ENCODE results near the gene ADARB2. TPM values are rescaled to one million over a fixed set of nuclear protein-coding genes. Genes with fewer than 3 reads are reported as not detected.
A peak's percentile ranks its signal among the peaks of the same experiment; 100 is the strongest.

ADARB2 gene
- total and polyA plus RNA-seq, 2 experiments from 2014 or later = 2.0 to 5.0 TPM

DNA sequence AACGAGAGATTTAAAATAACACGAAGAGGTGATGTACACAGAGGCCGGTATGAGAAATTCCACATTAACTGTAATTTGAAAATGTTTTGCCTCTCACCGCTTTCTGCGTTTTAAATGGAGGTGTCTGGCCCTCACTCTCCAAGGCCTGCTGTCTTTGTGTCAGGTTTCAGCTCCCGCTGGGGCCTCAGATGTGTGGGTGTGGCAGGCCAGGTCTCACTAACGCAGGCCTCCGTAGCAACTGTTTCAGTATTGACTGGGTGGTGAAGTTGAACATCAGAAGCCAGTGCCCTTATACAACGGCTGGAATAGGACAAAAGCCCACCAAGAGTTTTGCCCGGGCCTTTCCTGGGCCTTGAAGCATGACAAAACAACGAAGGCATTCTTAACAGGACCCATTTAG is 303.1 kb downstream of the ADARB2 start:
- ATAC-seq (peak; percentile 97), DNase-seq (ENCODE audit: low spot score) (peak; percentile 53)
- Mint-ChIP-seq H3K4me3 (no peak overlapping the region), H3K27ac (no peak overlapping the region), H3K4me1 (peaks cover 31% of the 10 kb centered on the region), H3K36me3 (ENCODE audit: low read depth) (0 out of 3 replicates have a peak, but pooled peaks cover 3% of the 10 kb centered on the region), H3K9me3 (peaks cover 18% of the 10 kb centered on the region), H3K27me3 (ENCODE audit: insufficient read depth, low read depth, poor library complexity) (peaks cover 1% of the 10 kb centered on the region)
- Histone ChIP-seq H3K27ac (ENCODE audit: low read depth) (no peak overlapping the region), H4K20me1 (replicated peaks; ENCODE audit: insufficient read depth) (no peaks in the 10 kb centered on the region), H3K4me3 (no peak overlapping the region), H3K79me2 (replicated peaks; ENCODE audit: insufficient read depth) (no peaks in the 10 kb centered on the region), H3K4me2 (no peak overlapping the region), H3K4me1 (ENCODE audit: insufficient read depth) (peaks cover 11% of the 10 kb centered on the region), H2AFZ (no peak overlapping the region), H3F3A (replicated peaks; ENCODE audit: low read depth) (no peaks in the 10 kb centered on the region), H3K9me2 (ENCODE audit: insufficient read depth) (no peaks in the 10 kb centered on the region), H3K36me3 (ENCODE audit: insufficient read depth) (no peaks in the 10 kb centered on the region; the same call in 1 of the 2 replicates), H3K27me3 (ENCODE audit: insufficient read depth) (no peaks in the 10 kb centered on the region)
- TF ChIP-seq ZNF114 (CRISPR knock-in tag; IDR thresholded peaks at IDR 0.05) (no peak), JUNB (IDR thresholded peaks at IDR 0.05; ENCODE audit: unreplicated experiment) (no peak), EZH2 (IDR thresholded peaks at IDR 0.05; ENCODE audit: low read depth, unreplicated experiment) (no peak), EZH2phosphoT487 (IDR thresholded peaks at IDR 0.05; ENCODE audit: unreplicated experiment) (no peak), ZNF331 (CRISPR knock-in tag; IDR thresholded peaks at IDR 0.05; ENCODE audit: low read depth) (no peak), STAT1 (IDR thresholded peaks at IDR 0.05; ENCODE audit: unreplicated experiment) (no peak), NANOG (IDR thresholded peaks at IDR 0.05; ENCODE audit: borderline replicate concordance) (no peak), POLR2AphosphoS5 (IDR thresholded peaks at IDR 0.05; ENCODE audit: low read depth) (no peak), CREB1 (CRISPR knock-in tag; IDR thresholded peaks at IDR 0.05; ENCODE audit: low read depth) (no peak)
- TF ChIP-seq, protein P1, sequence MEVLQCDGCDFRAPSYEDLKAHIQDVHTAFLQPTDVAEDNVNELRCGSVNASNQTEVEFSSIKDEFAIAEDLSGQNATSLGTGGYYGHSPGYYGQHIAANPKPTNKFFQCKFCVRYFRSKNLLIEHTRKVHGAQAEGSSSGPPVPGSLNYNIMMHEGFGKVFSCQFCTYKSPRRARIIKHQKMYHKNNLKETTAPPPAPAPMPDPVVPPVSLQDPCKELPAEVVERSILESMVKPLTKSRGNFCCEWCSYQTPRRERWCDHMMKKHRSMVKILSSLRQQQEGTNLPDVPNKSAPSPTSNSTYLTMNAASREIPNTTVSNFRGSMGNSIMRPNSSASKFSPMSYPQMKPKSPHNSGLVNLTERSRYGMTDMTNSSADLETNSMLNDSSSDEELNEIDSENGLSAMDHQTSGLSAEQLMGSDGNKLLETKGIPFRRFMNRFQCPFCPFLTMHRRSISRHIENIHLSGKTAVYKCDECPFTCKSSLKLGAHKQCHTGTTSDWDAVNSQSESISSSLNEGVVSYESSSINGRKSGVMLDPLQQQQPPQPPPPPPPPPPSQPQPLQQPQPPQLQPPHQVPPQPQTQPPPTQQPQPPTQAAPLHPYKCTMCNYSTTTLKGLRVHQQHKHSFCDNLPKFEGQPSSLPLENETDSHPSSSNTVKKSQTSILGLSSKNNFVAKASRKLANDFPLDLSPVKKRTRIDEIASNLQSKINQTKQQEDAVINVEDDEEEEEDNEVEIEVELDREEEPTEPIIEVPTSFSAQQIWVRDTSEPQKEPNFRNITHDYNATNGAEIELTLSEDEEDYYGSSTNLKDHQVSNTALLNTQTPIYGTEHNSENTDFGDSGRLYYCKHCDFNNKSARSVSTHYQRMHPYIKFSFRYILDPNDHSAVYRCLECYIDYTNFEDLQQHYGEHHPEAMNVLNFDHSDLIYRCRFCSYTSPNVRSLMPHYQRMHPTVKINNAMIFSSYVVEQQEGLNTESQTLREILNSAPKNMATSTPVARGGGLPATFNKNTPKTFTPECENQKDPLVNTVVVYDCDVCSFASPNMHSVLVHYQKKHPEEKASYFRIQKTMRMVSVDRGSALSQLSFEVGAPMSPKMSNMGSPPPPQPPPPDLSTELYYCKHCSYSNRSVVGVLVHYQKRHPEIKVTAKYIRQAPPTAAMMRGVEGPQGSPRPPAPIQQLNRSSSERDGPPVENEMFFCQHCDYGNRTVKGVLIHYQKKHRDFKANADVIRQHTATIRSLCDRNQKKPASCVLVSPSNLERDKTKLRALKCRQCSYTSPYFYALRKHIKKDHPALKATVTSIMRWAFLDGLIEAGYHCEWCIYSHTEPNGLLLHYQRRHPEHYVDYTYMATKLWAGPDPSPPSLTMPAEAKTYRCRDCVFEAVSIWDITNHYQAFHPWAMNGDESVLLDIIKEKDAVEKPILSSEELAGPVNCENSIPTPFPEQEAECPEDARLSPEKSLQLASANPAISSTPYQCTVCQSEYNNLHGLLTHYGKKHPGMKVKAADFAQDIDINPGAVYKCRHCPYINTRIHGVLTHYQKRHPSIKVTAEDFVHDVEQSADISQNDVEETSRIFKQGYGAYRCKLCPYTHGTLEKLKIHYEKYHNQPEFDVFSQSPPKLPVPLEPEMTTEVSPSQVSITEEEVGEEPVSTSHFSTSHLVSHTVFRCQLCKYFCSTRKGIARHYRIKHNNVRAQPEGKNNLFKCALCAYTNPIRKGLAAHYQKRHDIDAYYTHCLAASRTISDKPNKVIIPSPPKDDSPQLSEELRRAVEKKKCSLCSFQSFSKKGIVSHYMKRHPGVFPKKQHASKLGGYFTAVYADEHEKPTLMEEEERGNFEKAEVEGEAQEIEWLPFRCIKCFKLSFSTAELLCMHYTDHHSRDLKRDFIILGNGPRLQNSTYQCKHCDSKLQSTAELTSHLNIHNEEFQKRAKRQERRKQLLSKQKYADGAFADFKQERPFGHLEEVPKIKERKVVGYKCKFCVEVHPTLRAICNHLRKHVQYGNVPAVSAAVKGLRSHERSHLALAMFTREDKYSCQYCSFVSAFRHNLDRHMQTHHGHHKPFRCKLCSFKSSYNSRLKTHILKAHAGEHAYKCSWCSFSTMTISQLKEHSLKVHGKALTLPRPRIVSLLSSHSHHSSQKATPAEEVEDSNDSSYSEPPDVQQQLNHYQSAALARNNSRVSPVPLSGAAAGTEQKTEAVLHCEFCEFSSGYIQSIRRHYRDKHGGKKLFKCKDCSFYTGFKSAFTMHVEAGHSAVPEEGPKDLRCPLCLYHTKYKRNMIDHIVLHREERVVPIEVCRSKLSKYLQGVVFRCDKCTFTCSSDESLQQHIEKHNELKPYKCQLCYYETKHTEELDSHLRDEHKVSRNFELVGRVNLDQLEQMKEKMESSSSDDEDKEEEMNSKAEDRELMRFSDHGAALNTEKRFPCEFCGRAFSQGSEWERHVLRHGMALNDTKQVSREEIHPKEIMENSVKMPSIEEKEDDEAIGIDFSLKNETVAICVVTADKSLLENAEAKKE (CRISPR knock-in tag; IDR thresholded peaks at IDR 0.05) = no peak
- TF ChIP-seq, protein P2, sequence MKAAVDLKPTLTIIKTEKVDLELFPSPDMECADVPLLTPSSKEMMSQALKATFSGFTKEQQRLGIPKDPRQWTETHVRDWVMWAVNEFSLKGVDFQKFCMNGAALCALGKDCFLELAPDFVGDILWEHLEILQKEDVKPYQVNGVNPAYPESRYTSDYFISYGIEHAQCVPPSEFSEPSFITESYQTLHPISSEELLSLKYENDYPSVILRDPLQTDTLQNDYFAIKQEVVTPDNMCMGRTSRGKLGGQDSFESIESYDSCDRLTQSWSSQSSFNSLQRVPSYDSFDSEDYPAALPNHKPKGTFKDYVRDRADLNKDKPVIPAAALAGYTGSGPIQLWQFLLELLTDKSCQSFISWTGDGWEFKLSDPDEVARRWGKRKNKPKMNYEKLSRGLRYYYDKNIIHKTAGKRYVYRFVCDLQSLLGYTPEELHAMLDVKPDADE (IDR thresholded peaks at IDR 0.05) = no peak
- TF ChIP-seq, protein P3, sequence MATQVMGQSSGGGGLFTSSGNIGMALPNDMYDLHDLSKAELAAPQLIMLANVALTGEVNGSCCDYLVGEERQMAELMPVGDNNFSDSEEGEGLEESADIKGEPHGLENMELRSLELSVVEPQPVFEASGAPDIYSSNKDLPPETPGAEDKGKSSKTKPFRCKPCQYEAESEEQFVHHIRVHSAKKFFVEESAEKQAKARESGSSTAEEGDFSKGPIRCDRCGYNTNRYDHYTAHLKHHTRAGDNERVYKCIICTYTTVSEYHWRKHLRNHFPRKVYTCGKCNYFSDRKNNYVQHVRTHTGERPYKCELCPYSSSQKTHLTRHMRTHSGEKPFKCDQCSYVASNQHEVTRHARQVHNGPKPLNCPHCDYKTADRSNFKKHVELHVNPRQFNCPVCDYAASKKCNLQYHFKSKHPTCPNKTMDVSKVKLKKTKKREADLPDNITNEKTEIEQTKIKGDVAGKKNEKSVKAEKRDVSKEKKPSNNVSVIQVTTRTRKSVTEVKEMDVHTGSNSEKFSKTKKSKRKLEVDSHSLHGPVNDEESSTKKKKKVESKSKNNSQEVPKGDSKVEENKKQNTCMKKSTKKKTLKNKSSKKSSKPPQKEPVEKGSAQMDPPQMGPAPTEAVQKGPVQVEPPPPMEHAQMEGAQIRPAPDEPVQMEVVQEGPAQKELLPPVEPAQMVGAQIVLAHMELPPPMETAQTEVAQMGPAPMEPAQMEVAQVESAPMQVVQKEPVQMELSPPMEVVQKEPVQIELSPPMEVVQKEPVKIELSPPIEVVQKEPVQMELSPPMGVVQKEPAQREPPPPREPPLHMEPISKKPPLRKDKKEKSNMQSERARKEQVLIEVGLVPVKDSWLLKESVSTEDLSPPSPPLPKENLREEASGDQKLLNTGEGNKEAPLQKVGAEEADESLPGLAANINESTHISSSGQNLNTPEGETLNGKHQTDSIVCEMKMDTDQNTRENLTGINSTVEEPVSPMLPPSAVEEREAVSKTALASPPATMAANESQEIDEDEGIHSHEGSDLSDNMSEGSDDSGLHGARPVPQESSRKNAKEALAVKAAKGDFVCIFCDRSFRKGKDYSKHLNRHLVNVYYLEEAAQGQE (IDR thresholded peaks at IDR 0.05; ENCODE audit: unreplicated experiment) = no peak
- TF ChIP-seq, protein P4, sequence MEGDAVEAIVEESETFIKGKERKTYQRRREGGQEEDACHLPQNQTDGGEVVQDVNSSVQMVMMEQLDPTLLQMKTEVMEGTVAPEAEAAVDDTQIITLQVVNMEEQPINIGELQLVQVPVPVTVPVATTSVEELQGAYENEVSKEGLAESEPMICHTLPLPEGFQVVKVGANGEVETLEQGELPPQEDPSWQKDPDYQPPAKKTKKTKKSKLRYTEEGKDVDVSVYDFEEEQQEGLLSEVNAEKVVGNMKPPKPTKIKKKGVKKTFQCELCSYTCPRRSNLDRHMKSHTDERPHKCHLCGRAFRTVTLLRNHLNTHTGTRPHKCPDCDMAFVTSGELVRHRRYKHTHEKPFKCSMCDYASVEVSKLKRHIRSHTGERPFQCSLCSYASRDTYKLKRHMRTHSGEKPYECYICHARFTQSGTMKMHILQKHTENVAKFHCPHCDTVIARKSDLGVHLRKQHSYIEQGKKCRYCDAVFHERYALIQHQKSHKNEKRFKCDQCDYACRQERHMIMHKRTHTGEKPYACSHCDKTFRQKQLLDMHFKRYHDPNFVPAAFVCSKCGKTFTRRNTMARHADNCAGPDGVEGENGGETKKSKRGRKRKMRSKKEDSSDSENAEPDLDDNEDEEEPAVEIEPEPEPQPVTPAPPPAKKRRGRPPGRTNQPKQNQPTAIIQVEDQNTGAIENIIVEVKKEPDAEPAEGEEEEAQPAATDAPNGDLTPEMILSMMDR (conservative IDR thresholded peaks at IDR 0.05; ENCODE audit: low read depth in 2 of 2) = no peak
